Measurements from ENCODE around the gene GNGT1.

DNA sequence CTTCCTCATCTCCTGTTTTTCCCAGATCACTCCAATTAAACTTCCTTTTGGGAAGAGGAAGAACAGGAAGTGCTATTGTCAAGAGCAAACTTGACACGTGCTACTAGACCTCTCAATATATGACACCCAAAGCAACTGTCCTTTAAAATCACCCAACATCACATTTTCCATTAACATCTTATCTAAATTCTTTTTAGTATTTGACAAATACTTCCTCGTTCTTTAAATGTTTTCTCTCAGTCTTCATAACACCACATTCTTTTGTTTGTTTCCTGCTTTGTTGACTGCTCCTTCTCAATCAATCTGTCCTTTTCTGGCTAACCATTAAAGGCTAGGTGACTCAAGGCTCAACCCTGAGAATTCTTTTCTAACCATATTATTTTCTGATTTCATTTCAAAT is 8.7 kb upstream of the GNGT1 start:
- TF ChIP-seq CTCF (IDR thresholded peaks at IDR 0.05) (no peak), POLR2A (IDR thresholded peaks at IDR 0.05) (no peak)

Measured in body of pancreas (tissue), 4 donors.